Suppressor macrophage (primary cell): Measurements from ENCODE around the gene GATB.

Source experiments
- DNase-seq, 4 experiments: peaks; one replicate each; pipeline ENCODE4 v3.0.0-alpha.2; 2020 to 2022

The GATB gene

GRCh38 chr4:151729731-151730559, 30.9 kb downstream of the GATB start:
- no peak for DNase-seq

GRCh38 chr4:151728679-151729078, 32.1 kb downstream of the GATB start:
- DNase-seq, result no peak

GRCh38 chr4:151728006-151728405, 32.8 kb downstream of the GATB start:
- DNase-seq, result no peak

- no peak for DNase-seq
Measured at GRCh38 chr4:151727365-151727764, 33.4 kb downstream of the GATB start.

GRCh38 chr4:151725087-151725486, 35.7 kb downstream of the GATB start:
- no peak for DNase-seq

- DNase-seq, result no peak
Measured at GRCh38 chr4:151721916-151722315, 38.9 kb downstream of the GATB start.

- DNase-seq, result no peak
Measured at GRCh38 chr4:151721466-151721865, 39.3 kb downstream of the GATB start.

- DNase-seq, result no peak
Measured at GRCh38 chr4:151719956-151720334, 40.9 kb downstream of the GATB start.

GRCh38 chr4:151718984-151719955, 41.5 kb downstream of the GATB start:
- no peak for DNase-seq

GRCh38 chr4:151717909-151718628, 42.7 kb downstream of the GATB start:
- no peak for DNase-seq

- no peak for DNase-seq
Measured at GRCh38 chr4:151717314-151717713, 43.5 kb downstream of the GATB start.

GRCh38 chr4:151716324-151716723, 44.5 kb downstream of the GATB start:
- no peak for DNase-seq

GRCh38 chr4:151715881-151716280, 44.9 kb downstream of the GATB start:
- no peak for DNase-seq

- DNase-seq, result no peak
Measured at GRCh38 chr4:151712777-151713176, 48.0 kb downstream of the GATB start.

GRCh38 chr4:151711646-151712045, 49.2 kb downstream of the GATB start:
- DNase-seq, result no peak

GRCh38 chr4:151709587-151709986, 51.2 kb downstream of the GATB start:
- DNase-seq, result no peak

- no peak for DNase-seq
Measured at GRCh38 chr4:151709071-151709470, 51.7 kb downstream of the GATB start.

- no peak for DNase-seq
Measured at GRCh38 chr4:151708100-151708499, 52.7 kb downstream of the GATB start.

- DNase-seq, result no peak
Measured at GRCh38 chr4:151703401-151703800, 57.4 kb downstream of the GATB start.

GRCh38 chr4:151702256-151702655, 58.6 kb downstream of the GATB start:
- DNase-seq, result peak; percentile 49 to 80 (median 67)

- DNase-seq, result no peak
Measured at GRCh38 chr4:151700566-151701316, 60.1 kb downstream of the GATB start.

- no peak for DNase-seq
Measured at GRCh38 chr4:151698213-151698612, 62.6 kb downstream of the GATB start.
